Non-pigmented ciliary epithelial cell (primary cell): ENCODE results near the gene SLMAP.

Experiments
- DNase-seq: peaks from one replicate; pipeline ENCODE4 v3.0.0-alpha.2; 2010; ENCODE audit warnings: low read depth

SLMAP gene

GRCh38 chr3:57753016-57753415 is 3.1 kb upstream of the SLMAP start:
- no peak for DNase-seq

GRCh38 chr3:57755368-57755675 is 787 bp upstream of the SLMAP start:
- peak; percentile 30 for DNase-seq

GRCh38 chr3:57756528-57757401 is 656 bp downstream of the SLMAP start:
- peak; percentile 22 for DNase-seq

GRCh38 chr3:57757642-57758297 is 1.7 kb downstream of the SLMAP start:
- no peak for DNase-seq

GRCh38 chr3:57758686-57759085 is 2.6 kb downstream of the SLMAP start:
- DNase-seq = no peak

GRCh38 chr3:57764794-57765193 is 8.7 kb downstream of the SLMAP start:
- DNase-seq = no peak

GRCh38 chr3:57768595-57768994 is 12.5 kb downstream of the SLMAP start:
- DNase-seq = no peak

GRCh38 chr3:57770009-57770827 is 14.1 kb downstream of the SLMAP start:
- no peak for DNase-seq

GRCh38 chr3:57772251-57772650 is 16.1 kb downstream of the SLMAP start:
- DNase-seq = no peak

- no peak for DNase-seq
Observed at GRCh38 chr3:57777774-57778173, 21.7 kb downstream of the SLMAP start.

- no peak for DNase-seq
Observed at GRCh38 chr3:57778494-57778893, 22.4 kb downstream of the SLMAP start.

GRCh38 chr3:57779666-57780065 is 23.6 kb downstream of the SLMAP start:
- no peak for DNase-seq

- DNase-seq = no peak
Observed at GRCh38 chr3:57783186-57784088, 27.3 kb downstream of the SLMAP start.

GRCh38 chr3:57784089-57784735 is 28.1 kb downstream of the SLMAP start:
- DNase-seq = no peak

- DNase-seq = no peak
Observed at GRCh38 chr3:57785446-57785845, 29.3 kb downstream of the SLMAP start.

GRCh38 chr3:57787867-57788623 is 31.9 kb downstream of the SLMAP start:
- DNase-seq = no peak

GRCh38 chr3:57788624-57789018 is 32.5 kb downstream of the SLMAP start:
- no peak for DNase-seq

GRCh38 chr3:57791245-57791644 is 35.1 kb downstream of the SLMAP start:
- no peak for DNase-seq

- no peak for DNase-seq
Observed at GRCh38 chr3:57792198-57792597, 36.1 kb downstream of the SLMAP start.

- DNase-seq = no peak
Observed at GRCh38 chr3:57793737-57794187, 37.7 kb downstream of the SLMAP start.
